Midbrain (tissue), 1 donor: Measurements from ENCODE around the gene DDX5.
"Not testable (repeated sequence)": the region's sequence is repeated elsewhere in the genome, so short reads cannot be mapped to it uniquely, and the experiment has no call there.

Experiments used
- DNase-seq: peaks from one replicate; lab custom pipeline; 2025; lab: John Stamatoyannopoulos, UW

The DDX5 gene

GRCh38 chr17:64507413-64507782 lies 1.3 kb upstream of the DDX5 start:
- peak; percentile 74 for DNase-seq

- DNase-seq: peak; percentile 97
Measured at GRCh38 chr17:64506576-64507412, 705 bp upstream of the DDX5 start, which contains the start of gene CEP95. Gene CEP95 (plus strand): TSS chr17:64506977. CDS start chr17:64507098, 121 bp downstream.

GRCh38 chr17:64505340-64506200 lies 519 bp downstream of the DDX5 start:
- peak; percentile 92 for DNase-seq

GRCh38 chr17:64504769-64505339 lies 1.2 kb downstream of the DDX5 start:
- no peak for DNase-seq

- DNase-seq: no peak
Measured at GRCh38 chr17:64503821-64504768, 2.0 kb downstream of the DDX5 start.

GRCh38 chr17:64503341-64503740 lies 2.7 kb downstream of the DDX5 start:
- DNase-seq: no peak

GRCh38 chr17:64502809-64503208 lies 3.3 kb downstream of the DDX5 start:
- DNase-seq: no peak

GRCh38 chr17:64502021-64502420 lies 4.1 kb downstream of the DDX5 start:
- no peak for DNase-seq

- DNase-seq: no peak
Measured at GRCh38 chr17:64500862-64501765, 5.0 kb downstream of the DDX5 start.

- no peak for DNase-seq
Measured at GRCh38 chr17:64500487-64500859, 5.6 kb downstream of the DDX5 start.

- DNase-seq: no peak
Measured at GRCh38 chr17:64499805-64500486, 6.1 kb downstream of the DDX5 start.

- no peak for DNase-seq
Measured at GRCh38 chr17:64498308-64499203, 7.5 kb downstream of the DDX5 start.

GRCh38 chr17:64497565-64498035 lies 8.5 kb downstream of the DDX5 start:
- DNase-seq: no peak

- DNase-seq: peak; percentile 89
Measured at GRCh38 chr17:64496786-64497564, 9.1 kb downstream of the DDX5 start, which contains the start of gene POLG2. Gene POLG2 (minus strand): TSS chr17:64497054. CDS start chr17:64496968, 86 bp downstream.

- no peak for DNase-seq
Measured at GRCh38 chr17:64496348-64496785, 9.7 kb downstream of the DDX5 start.

- DNase-seq: not testable (repeated sequence)
Measured at GRCh38 chr17:64495300-64495699, 10.8 kb downstream of the DDX5 start.

- DNase-seq: no peak
Measured at GRCh38 chr17:64494121-64494520, 12.0 kb downstream of the DDX5 start.
